ENCODE data around the gene SH3D19.
"Not testable (repeated sequence)": the region's sequence is repeated elsewhere in the genome, so short reads cannot be mapped to it uniquely, and the experiment has no call there.

Gene SH3D19

GRCh38 chr4:151148261-151148660 lies 177.1 kb downstream of the SH3D19 start:
- H3K9ac ChIP-seq (ENCODE audit: low read depth, low read length) = no peak overlapping the region
- peaks cover 34% of the 10 kb centered on the region for H3K36me3 ChIP-seq (ENCODE audit: control insufficient read depth, insufficient read depth, low read length)
- no peak overlapping the region for H3K4me3 ChIP-seq (ENCODE audit: low read depth, low read length)
- H3K27me3 ChIP-seq (ENCODE audit: control insufficient read depth, insufficient read depth, low read length) = no peaks in the 10 kb centered on the region
- no peak overlapping the region for H3K27ac ChIP-seq (ENCODE audit: low read depth, low read length)
- no peaks in the 10 kb centered on the region for H3K9me3 ChIP-seq (ENCODE audit: control insufficient read depth, insufficient read depth, low read length)
- H3K4me1 ChIP-seq (ENCODE audit: control insufficient read depth, insufficient read depth, low read length) = no peaks in the 10 kb centered on the region

DNA sequence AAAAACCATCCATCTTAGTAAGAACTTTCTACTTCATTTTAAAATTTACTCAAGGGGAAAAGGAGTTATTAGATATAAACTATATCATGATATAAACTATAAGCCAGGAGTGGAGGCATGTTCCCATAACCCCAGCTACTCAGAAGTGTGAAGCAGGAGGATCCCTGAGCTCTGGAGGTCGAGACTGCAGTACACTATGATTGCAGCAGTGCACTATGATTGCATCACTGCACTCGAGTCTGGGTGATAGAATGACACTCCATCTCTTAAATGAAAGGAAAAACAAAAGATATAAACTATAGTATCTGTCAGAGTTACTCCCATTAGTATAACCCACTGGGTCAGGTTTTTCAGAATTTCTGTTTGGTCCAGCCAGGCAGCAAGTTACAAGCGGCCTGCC lies 178.4 kb downstream of the SH3D19 start:
- Histone ChIP-seq H3K9ac (ENCODE audit: low read depth, low read length) (no peak overlapping the region), H3K27me3 (ENCODE audit: control insufficient read depth, insufficient read depth, low read length) (no peaks in the 10 kb centered on the region), H3K4me1 (ENCODE audit: control insufficient read depth, insufficient read depth, low read length) (no peaks in the 10 kb centered on the region), H3K27ac (ENCODE audit: low read depth, low read length) (no peak overlapping the region), H3K4me3 (ENCODE audit: low read depth, low read length) (no peak overlapping the region), H3K9me3 (ENCODE audit: control insufficient read depth, insufficient read depth, low read length) (no peaks in the 10 kb centered on the region), H3K36me3 (ENCODE audit: control insufficient read depth, insufficient read depth, low read length) (peaks cover 47% of the 10 kb centered on the region)

- H3K27me3 ChIP-seq (ENCODE audit: control insufficient read depth, insufficient read depth, low read length) = no peaks in the 10 kb centered on the region
- H3K9ac ChIP-seq (ENCODE audit: low read depth, low read length) = no peak overlapping the region
- H3K4me1 ChIP-seq (ENCODE audit: control insufficient read depth, insufficient read depth, low read length) = no peaks in the 10 kb centered on the region
- no peak overlapping the region for H3K27ac ChIP-seq (ENCODE audit: low read depth, low read length)
- H3K36me3 ChIP-seq (ENCODE audit: control insufficient read depth, insufficient read depth, low read length) = peaks cover 58% of the 10 kb centered on the region
- H3K4me3 ChIP-seq (ENCODE audit: low read depth, low read length) = no peak overlapping the region
- no peaks in the 10 kb centered on the region for H3K9me3 ChIP-seq (ENCODE audit: control insufficient read depth, insufficient read depth, low read length)
These were observed 180.9 kb downstream of the SH3D19 start for GRCh38 chr4:151144329-151145072.

GRCh38 chr4:151143811-151144210 lies 181.6 kb downstream of the SH3D19 start:
- no peak overlapping the region for H3K9ac ChIP-seq (ENCODE audit: low read depth, low read length)
- no peak overlapping the region for H3K4me3 ChIP-seq (ENCODE audit: low read depth, low read length)
- H3K4me1 ChIP-seq (ENCODE audit: control insufficient read depth, insufficient read depth, low read length) = no peaks in the 10 kb centered on the region

DNA sequence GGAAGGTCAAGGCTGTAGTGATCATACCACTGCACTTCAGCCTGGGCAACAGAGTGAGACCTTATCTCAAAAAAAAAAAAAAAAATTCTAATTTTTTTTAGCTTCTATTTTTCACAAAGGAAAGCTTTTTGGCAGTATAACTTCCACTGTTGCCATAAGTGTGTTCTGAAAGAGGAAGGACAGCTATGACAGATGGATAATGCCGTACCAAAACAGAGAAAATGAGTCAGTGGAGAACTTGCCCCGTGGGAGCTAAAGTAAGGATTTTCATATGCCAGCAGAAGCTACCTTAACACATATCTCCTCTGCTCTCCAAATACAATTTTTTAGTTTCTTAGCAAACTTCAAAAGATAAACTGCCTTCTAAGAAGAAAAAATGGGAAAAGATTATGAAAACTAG lies 182.2 kb downstream of the SH3D19 start:
- Histone ChIP-seq H3K9me3 (ENCODE audit: control insufficient read depth, insufficient read depth, low read length) (no peaks in the 10 kb centered on the region), H3K27me3 (ENCODE audit: control insufficient read depth, insufficient read depth, low read length) (no peaks in the 10 kb centered on the region), H3K9ac (ENCODE audit: low read depth, low read length) (no peak overlapping the region), H3K27ac (ENCODE audit: low read depth, low read length) (no peak overlapping the region), H3K36me3 (ENCODE audit: control insufficient read depth, insufficient read depth, low read length) (peaks cover 49% of the 10 kb centered on the region), H3K4me1 (ENCODE audit: control insufficient read depth, insufficient read depth, low read length) (no peaks in the 10 kb centered on the region), H3K4me3 (ENCODE audit: low read depth, low read length) (no peak overlapping the region)

More at GRCh38 chr4:151143811-151144210, 181.6 kb downstream of the SH3D19 start:
- Histone ChIP-seq H3K36me3 (ENCODE audit: control insufficient read depth, insufficient read depth, low read length) (peaks cover 54% of the 10 kb centered on the region), H3K9me3 (ENCODE audit: control insufficient read depth, insufficient read depth, low read length) (no peaks in the 10 kb centered on the region), H3K27me3 (ENCODE audit: control insufficient read depth, insufficient read depth, low read length) (no peaks in the 10 kb centered on the region), H3K27ac (ENCODE audit: low read depth, low read length) (no peak overlapping the region)

- no peak overlapping the region for H3K4me3 ChIP-seq (ENCODE audit: low read depth, low read length)
- no peaks in the 10 kb centered on the region for H3K27me3 ChIP-seq (ENCODE audit: control insufficient read depth, insufficient read depth, low read length)
- H3K27ac ChIP-seq (ENCODE audit: low read depth, low read length) = no peak overlapping the region
- peaks cover 46% of the 10 kb centered on the region for H3K36me3 ChIP-seq (ENCODE audit: control insufficient read depth, insufficient read depth, low read length)
- no peak overlapping the region for H3K9ac ChIP-seq (ENCODE audit: low read depth, low read length)
- no peaks in the 10 kb centered on the region for H3K4me1 ChIP-seq (ENCODE audit: control insufficient read depth, insufficient read depth, low read length)
- H3K9me3 ChIP-seq (ENCODE audit: control insufficient read depth, insufficient read depth, low read length) = no peaks in the 10 kb centered on the region
These were observed 182.6 kb downstream of the SH3D19 start for GRCh38 chr4:151142758-151143157.

DNA sequence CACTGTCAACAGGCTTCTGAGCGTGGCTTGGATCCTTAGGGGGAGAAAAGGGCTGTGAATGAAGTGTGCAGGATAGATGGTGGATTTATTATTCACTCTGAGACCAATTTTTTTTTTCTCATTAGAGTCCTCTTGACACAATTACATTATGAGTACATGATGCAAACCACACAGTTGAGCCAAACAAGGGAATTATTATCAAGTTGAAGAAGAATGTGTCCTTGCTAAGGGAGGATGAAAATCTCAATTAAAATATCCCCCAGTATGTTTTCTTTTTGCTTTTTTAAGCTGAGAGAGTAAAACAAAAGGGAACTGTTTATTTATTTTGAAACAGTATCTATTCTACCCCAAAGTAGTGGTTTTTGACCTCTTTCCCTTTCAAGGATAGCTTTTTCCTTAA lies 185.6 kb downstream of the SH3D19 start:
- Histone ChIP-seq H3K27ac (ENCODE audit: low read depth, low read length) (no peak overlapping the region), H3K9me3 (ENCODE audit: control insufficient read depth, insufficient read depth, low read length) (no peaks in the 10 kb centered on the region), H3K27me3 (ENCODE audit: control insufficient read depth, insufficient read depth, low read length) (no peaks in the 10 kb centered on the region), H3K4me1 (ENCODE audit: control insufficient read depth, insufficient read depth, low read length) (no peaks in the 10 kb centered on the region), H3K9ac (ENCODE audit: low read depth, low read length) (no peak overlapping the region), H3K4me3 (ENCODE audit: low read depth, low read length) (no peak overlapping the region), H3K36me3 (ENCODE audit: control insufficient read depth, insufficient read depth, low read length) (peaks cover 47% of the 10 kb centered on the region)

DNA sequence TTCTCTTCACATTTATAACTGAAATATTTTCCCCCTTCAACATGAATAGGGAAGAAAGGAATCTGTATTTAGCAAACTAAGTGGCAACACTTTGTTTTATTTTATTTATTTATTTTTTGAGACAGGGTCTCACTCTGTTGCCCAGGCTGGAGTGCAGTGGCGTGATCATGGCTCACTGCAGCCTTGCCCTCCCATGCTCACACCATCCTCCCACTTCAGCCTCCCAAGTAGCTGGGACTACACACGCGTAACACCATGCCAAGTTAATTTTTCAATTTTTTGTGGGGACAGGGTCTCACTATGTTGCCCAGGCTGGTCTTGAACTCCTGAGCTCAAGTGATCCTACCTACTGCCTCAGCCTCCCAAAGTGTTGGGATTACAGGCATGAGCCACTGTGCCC lies 189.4 kb downstream of the SH3D19 start:
- peaks cover 33% of the 10 kb centered on the region for H3K36me3 ChIP-seq (ENCODE audit: control insufficient read depth, insufficient read depth, low read length)
- not testable (repeated sequence) for H3K27me3 ChIP-seq (ENCODE audit: control insufficient read depth, insufficient read depth, low read length); H3K9me3 ChIP-seq (ENCODE audit: control insufficient read depth, insufficient read depth, low read length); H3K9ac ChIP-seq (ENCODE audit: low read depth, low read length); H3K4me3 ChIP-seq (ENCODE audit: low read depth, low read length); H3K27ac ChIP-seq (ENCODE audit: low read depth, low read length); H3K4me1 ChIP-seq (ENCODE audit: control insufficient read depth, insufficient read depth, low read length)

GRCh38 chr4:151133311-151133710 lies 192.1 kb downstream of the SH3D19 start:
- H3K36me3 ChIP-seq (ENCODE audit: control insufficient read depth, insufficient read depth, low read length) = peaks cover 34% of the 10 kb centered on the region
- no peak overlapping the region for H3K4me3 ChIP-seq (ENCODE audit: low read depth, low read length)

GRCh38 chr4:151129796-151130195 lies 195.6 kb downstream of the SH3D19 start:
- Histone ChIP-seq H3K4me1 (ENCODE audit: control insufficient read depth, insufficient read depth, low read length) (no peaks in the 10 kb centered on the region), H3K27ac (ENCODE audit: low read depth, low read length) (no peak overlapping the region), H3K9me3 (ENCODE audit: control insufficient read depth, insufficient read depth, low read length) (no peaks in the 10 kb centered on the region), H3K27me3 (ENCODE audit: control insufficient read depth, insufficient read depth, low read length) (no peaks in the 10 kb centered on the region), H3K4me3 (ENCODE audit: low read depth, low read length) (no peak overlapping the region), H3K9ac (ENCODE audit: low read depth, low read length) (no peak overlapping the region), H3K36me3 (ENCODE audit: control insufficient read depth, insufficient read depth, low read length) (peaks cover 47% of the 10 kb centered on the region)

More at GRCh38 chr4:151133311-151133710, 192.1 kb downstream of the SH3D19 start:
- Histone ChIP-seq H3K27ac (ENCODE audit: low read depth, low read length) (no peak overlapping the region), H3K27me3 (ENCODE audit: control insufficient read depth, insufficient read depth, low read length) (no peaks in the 10 kb centered on the region), H3K9ac (ENCODE audit: low read depth, low read length) (no peak overlapping the region), H3K4me1 (ENCODE audit: control insufficient read depth, insufficient read depth, low read length) (no peaks in the 10 kb centered on the region), H3K9me3 (ENCODE audit: control insufficient read depth, insufficient read depth, low read length) (no peaks in the 10 kb centered on the region)

GRCh38 chr4:151117371-151117962 lies 207.9 kb downstream of the SH3D19 start:
- Histone ChIP-seq H3K4me3 (ENCODE audit: low read depth, low read length) (no peak overlapping the region), H3K27ac (ENCODE audit: low read depth, low read length) (peak overlapping the region; percentile 51), H3K9ac (ENCODE audit: low read depth, low read length) (no peak overlapping the region)

More at GRCh38 chr4:151117371-151117962, 207.9 kb downstream of the SH3D19 start:
- no peaks in the 10 kb centered on the region for H3K27me3 ChIP-seq (ENCODE audit: control insufficient read depth, insufficient read depth, low read length)
- H3K9me3 ChIP-seq (ENCODE audit: control insufficient read depth, insufficient read depth, low read length) = no peaks in the 10 kb centered on the region
- H3K36me3 ChIP-seq (ENCODE audit: control insufficient read depth, insufficient read depth, low read length) = peaks cover 39% of the 10 kb centered on the region
- H3K4me1 ChIP-seq (ENCODE audit: control insufficient read depth, insufficient read depth, low read length) = no peaks in the 10 kb centered on the region

Data from HUES48 (cell line).